Measurements from ENCODE around the gene GALNT7. TPM values are rescaled to one million over a fixed set of nuclear protein-coding genes. Genes with fewer than 3 reads are reported as not detected.

GALNT7 gene
- total RNA-seq, 1 experiment from 2014 or later = 13.8 TPM

DNA sequence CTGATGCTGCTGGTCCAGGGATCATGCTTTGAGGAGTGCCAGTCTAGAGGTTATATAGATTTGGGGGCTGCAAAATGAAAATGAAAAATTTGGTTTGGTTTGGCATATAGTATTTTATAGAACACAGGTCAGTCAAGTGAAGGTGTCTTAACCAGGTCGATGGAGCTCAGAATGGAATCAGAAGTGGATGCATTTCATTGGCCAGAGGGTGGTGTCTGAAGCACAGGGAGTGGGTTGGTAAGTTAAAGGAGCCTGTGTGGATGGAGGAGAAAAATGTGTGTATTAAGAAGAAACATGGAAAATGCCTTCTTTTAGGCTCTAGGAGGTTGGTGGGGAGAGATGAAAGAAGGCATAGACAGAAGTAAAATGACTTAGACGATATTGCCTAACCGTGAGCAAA is 8.6 kb downstream of the GALNT7 start:
- H3K27ac ChIP-seq (ENCODE audit: low read length) = no peak overlapping the region
- H3K27me3 ChIP-seq (ENCODE audit: low read length) = no peaks in the 10 kb centered on the region
- H3K4me3 ChIP-seq (ENCODE audit: low read length) = no peak overlapping the region
- no TSS peak for BruUV-seq (replicated peaks)
- intact Hi-C loops (cut with micrococcal nuclease) = loop anchor here (5.0 kb wide), 1 partner anchor 35 kb away; no protein-coding TSS in a partner anchor
- ChIA-PET CTCF (no interaction called here), POLR2A (ENCODE audit: unreplicated experiment) (interaction anchor here (0.6 kb wide), 1 partner anchor 50 kb away, joined by 4 read pairs; no protein-coding TSS in a partner anchor)
- H4K20me1 ChIP-seq (ENCODE audit: low read length) = no peaks in the 10 kb centered on the region
- no peak for ATAC-seq
- H3K9me2 ChIP-seq (replicated peaks; ENCODE audit: low read length) = no peaks in the 10 kb centered on the region
- TF ChIP-seq EZH2phosphoT487 (IDR thresholded peaks at IDR 0.05; ENCODE audit: borderline replicate concordance, low read length) = no peak
- TF ChIP-seq, protein P1, sequence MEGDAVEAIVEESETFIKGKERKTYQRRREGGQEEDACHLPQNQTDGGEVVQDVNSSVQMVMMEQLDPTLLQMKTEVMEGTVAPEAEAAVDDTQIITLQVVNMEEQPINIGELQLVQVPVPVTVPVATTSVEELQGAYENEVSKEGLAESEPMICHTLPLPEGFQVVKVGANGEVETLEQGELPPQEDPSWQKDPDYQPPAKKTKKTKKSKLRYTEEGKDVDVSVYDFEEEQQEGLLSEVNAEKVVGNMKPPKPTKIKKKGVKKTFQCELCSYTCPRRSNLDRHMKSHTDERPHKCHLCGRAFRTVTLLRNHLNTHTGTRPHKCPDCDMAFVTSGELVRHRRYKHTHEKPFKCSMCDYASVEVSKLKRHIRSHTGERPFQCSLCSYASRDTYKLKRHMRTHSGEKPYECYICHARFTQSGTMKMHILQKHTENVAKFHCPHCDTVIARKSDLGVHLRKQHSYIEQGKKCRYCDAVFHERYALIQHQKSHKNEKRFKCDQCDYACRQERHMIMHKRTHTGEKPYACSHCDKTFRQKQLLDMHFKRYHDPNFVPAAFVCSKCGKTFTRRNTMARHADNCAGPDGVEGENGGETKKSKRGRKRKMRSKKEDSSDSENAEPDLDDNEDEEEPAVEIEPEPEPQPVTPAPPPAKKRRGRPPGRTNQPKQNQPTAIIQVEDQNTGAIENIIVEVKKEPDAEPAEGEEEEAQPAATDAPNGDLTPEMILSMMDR (conservative IDR thresholded peaks at IDR 0.05; ENCODE audit: low read depth, low read length) = no peak
- TF ChIP-seq EZH2 (IDR thresholded peaks at IDR 0.05; ENCODE audit: low read length, unreplicated experiment) = no peak
- no peaks in the 10 kb centered on the region for H3F3A ChIP-seq (ENCODE audit: low read length, unreplicated experiment)
- H2AFZ ChIP-seq (ENCODE audit: low read length) = no peak overlapping the region
- no peak overlapping the region for H3K4me2 ChIP-seq (ENCODE audit: low read length)
- H3K9me3 ChIP-seq (ENCODE audit: low read length) = no peaks in the 10 kb centered on the region
- no peaks in the 10 kb centered on the region for H3K36me3 ChIP-seq (ENCODE audit: low read depth, low read length)
- DNase-seq = no peak
- H3K79me2 ChIP-seq (ENCODE audit: low read length) = peaks cover 87% of the 10 kb centered on the region
- H3K4me1 ChIP-seq (ENCODE audit: insufficient read depth, low read length) = peaks cover 47% of the 10 kb centered on the region
- no peak overlapping the region for H3K9ac ChIP-seq (ENCODE audit: low read length)

- ATAC-seq = no peak
- H3F3A ChIP-seq (ENCODE audit: low read length, unreplicated experiment) = peaks cover 2% of the 10 kb centered on the region
- ChIA-PET POLR2A (ENCODE audit: unreplicated experiment) (no interaction called here), CTCF (no interaction called here)
- H3K27me3 ChIP-seq (ENCODE audit: low read length) = no peaks in the 10 kb centered on the region
- H4K20me1 ChIP-seq (ENCODE audit: low read length) = no peaks in the 10 kb centered on the region
- no peak overlapping the region for H3K4me3 ChIP-seq (ENCODE audit: low read length)
- no peaks in the 10 kb centered on the region for H3K9me2 ChIP-seq (replicated peaks; ENCODE audit: low read length)
- no peaks in the 10 kb centered on the region for H3K9me3 ChIP-seq (ENCODE audit: low read length)
- intact Hi-C loops (cut with micrococcal nuclease) = loop anchor here (5.0 kb wide), 1 partner anchor 34 kb away; no protein-coding TSS in a partner anchor
- H3K36me3 ChIP-seq (ENCODE audit: low read depth, low read length) = no peaks in the 10 kb centered on the region
- H3K4me1 ChIP-seq (ENCODE audit: insufficient read depth, low read length) = peaks cover 55% of the 10 kb centered on the region
- peaks cover 79% of the 10 kb centered on the region for H3K79me2 ChIP-seq (ENCODE audit: low read length)
- no peak overlapping the region for H3K9ac ChIP-seq (ENCODE audit: low read length)
- TF ChIP-seq EZH2 (IDR thresholded peaks at IDR 0.05; ENCODE audit: low read length, unreplicated experiment) = no peak
- TF ChIP-seq, protein P1 (conservative IDR thresholded peaks at IDR 0.05; ENCODE audit: low read depth, low read length) = no peak
- TF ChIP-seq EZH2phosphoT487 (IDR thresholded peaks at IDR 0.05; ENCODE audit: borderline replicate concordance, low read length) = no peak
- H3K4me2 ChIP-seq (ENCODE audit: low read length) = no peak overlapping the region
- no peak overlapping the region for H3K27ac ChIP-seq (ENCODE audit: low read length)
- BruUV-seq (replicated peaks) = no TSS peak
- no peak for DNase-seq
- no peak overlapping the region for H2AFZ ChIP-seq (ENCODE audit: low read length)
Observed at GRCh38 chr4:173178144-173178543, 9.5 kb downstream of the GALNT7 start.

DNA sequence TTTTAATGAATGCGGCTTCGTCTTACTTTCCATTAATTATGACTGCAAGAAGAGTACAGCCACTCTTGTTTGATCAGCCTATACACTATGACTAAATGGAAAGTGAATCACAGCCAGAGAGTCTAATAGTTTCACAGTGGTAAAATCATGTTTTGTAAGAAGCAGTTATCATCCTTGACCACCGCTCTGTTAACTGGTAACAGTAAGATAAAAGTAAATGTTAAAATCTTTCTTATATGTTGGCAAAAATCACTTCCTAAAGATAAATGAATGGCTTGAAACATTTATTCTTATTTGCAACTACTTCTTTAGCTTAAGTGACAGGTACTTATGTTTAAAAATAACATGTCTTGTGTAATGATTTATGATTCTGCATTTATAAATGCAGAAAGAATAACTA is 13.2 kb downstream of the GALNT7 start:
- Histone ChIP-seq H3K27me3 (ENCODE audit: low read length) (no peaks in the 10 kb centered on the region), H3K4me2 (ENCODE audit: low read length) (peak overlapping the region; percentile 75), H3K4me3 (ENCODE audit: low read length) (peak overlapping the region; percentile 39), H3F3A (ENCODE audit: low read length, unreplicated experiment) (peaks cover 4% of the 10 kb centered on the region), H3K9me2 (replicated peaks; ENCODE audit: low read length) (no peaks in the 10 kb centered on the region), H3K79me2 (ENCODE audit: low read length) (peaks cover 67% of the 10 kb centered on the region), H3K27ac (ENCODE audit: low read length) (peak overlapping the region; percentile 91), H3K9ac (ENCODE audit: low read length) (peak overlapping the region; percentile 61), H3K36me3 (ENCODE audit: low read depth, low read length) (no peaks in the 10 kb centered on the region), H4K20me1 (ENCODE audit: low read length) (no peaks in the 10 kb centered on the region), H3K9me3 (ENCODE audit: low read length) (no peaks in the 10 kb centered on the region), H2AFZ (ENCODE audit: low read length) (no peak overlapping the region), H3K4me1 (ENCODE audit: insufficient read depth, low read length) (peaks cover 36% of the 10 kb centered on the region)
- no peak for TF ChIP-seq EZH2phosphoT487 (IDR thresholded peaks at IDR 0.05; ENCODE audit: borderline replicate concordance, low read length)
- no peak for TF ChIP-seq EZH2 (IDR thresholded peaks at IDR 0.05; ENCODE audit: low read length, unreplicated experiment)
- TF ChIP-seq, protein P1 (conservative IDR thresholded peaks at IDR 0.05; ENCODE audit: low read depth, low read length) = no peak
- ATAC-seq = peak; percentile 80
- CTCF ChIA-PET = interaction anchor here (0.6 kb wide), 1 partner anchor 190 kb away, joined by 4 read pairs; no protein-coding TSS in a partner anchor
- POLR2A ChIA-PET (ENCODE audit: unreplicated experiment) = no interaction called here
- peak; percentile 77 for DNase-seq
- intact Hi-C loops (cut with micrococcal nuclease) = loop anchor here (1.0 kb wide), 3 partner anchors 9 to 144 kb away; no protein-coding TSS in a partner anchor
- no TSS peak for BruUV-seq (replicated peaks)

Measured in PC-3 (cell line).